Osteocyte (in vitro differentiated cells): Measurements from ENCODE around the gene VWA5B1. TPM values are rescaled to one million over a fixed set of nuclear protein-coding genes. Genes with fewer than 3 reads are reported as not detected.
"Not testable (repeated sequence)": the region's sequence is repeated elsewhere in the genome, so short reads cannot be mapped to it uniquely, and the experiment has no call there.

Experiments
- DNase-seq: peaks from one replicate; pipeline ENCODE4 v3.0.0; 2021; ENCODE audit warnings: mixed read lengths; ENCODE audit not compliant: unreplicated experiment; ENCODE audit errors: extremely low spot score
- H3K27ac Mint-ChIP-seq: one replicate; pipeline ENCODE4 v1.8.0; 2021; ENCODE audit warnings: mild to moderate bottlenecking, mixed read lengths; ENCODE audit not compliant: unreplicated experiment
- H3K27me3 Mint-ChIP-seq: one replicate; pipeline ENCODE4 v1.8.0; 2021; ENCODE audit warnings: mixed read lengths; ENCODE audit not compliant: unreplicated experiment
- H3K36me3 Mint-ChIP-seq: one replicate; pipeline ENCODE4 v1.8.0; 2021; ENCODE audit warnings: mixed read lengths; ENCODE audit not compliant: unreplicated experiment
- H3K4me1 Mint-ChIP-seq: one replicate; pipeline ENCODE4 v1.8.0; 2021; ENCODE audit warnings: mixed read lengths; ENCODE audit not compliant: unreplicated experiment
- H3K4me3 Mint-ChIP-seq: one replicate; pipeline ENCODE4 v1.8.0; 2021; ENCODE audit warnings: mild to moderate bottlenecking, moderate library complexity, mixed read lengths; ENCODE audit not compliant: unreplicated experiment
- H3K9me3 Mint-ChIP-seq: one replicate; pipeline ENCODE4 v1.8.0; 2021; ENCODE audit warnings: mixed read lengths; ENCODE audit not compliant: unreplicated experiment
- total RNA-seq: library from RNA; stranded (reverse); gene quantifications from 2 replicates; pipeline ENCODE4 v1.2.1, GENCODE V29; 2021
- TF ChIP-seq, protein P1 (sequence below): fragments of 200-600 bp; sonication (generic); IDR thresholded peaks from 2 replicates; pipeline ENCODE4 v1.5.0; 2021; ENCODE audit warnings: antibody characterized with exemption, mild to moderate bottlenecking, moderate library complexity

The VWA5B1 gene
- total RNA-seq, 1 donor from 2014 or later = not detected

DNA sequence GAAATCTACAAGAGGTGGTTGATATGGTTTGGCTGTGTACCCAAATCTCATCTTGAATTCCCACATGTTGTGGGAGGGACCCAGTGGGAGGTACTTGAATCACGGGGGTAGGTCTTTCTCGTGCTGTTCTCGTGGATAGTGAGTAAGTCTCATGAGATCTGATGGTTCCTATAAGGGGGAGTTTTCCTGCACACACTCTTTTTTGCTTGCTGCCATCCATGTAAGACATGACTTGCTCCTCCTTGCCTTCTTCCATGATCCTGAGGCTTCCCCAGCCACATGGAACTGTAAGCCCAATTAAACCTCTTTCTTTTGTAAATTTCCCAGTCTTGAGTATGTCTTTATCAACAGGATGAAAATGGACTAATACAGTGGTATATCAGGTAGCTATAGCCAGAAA lies 5.2 kb upstream of the VWA5B1 start:
- H3K36me3 Mint-ChIP-seq = no peaks in the 10 kb centered on the region
- H3K27me3 Mint-ChIP-seq = peaks cover 15% of the 10 kb centered on the region
- no peaks in the 10 kb centered on the region for H3K4me1 Mint-ChIP-seq
- no peak overlapping the region for H3K27ac Mint-ChIP-seq
- TF ChIP-seq, protein P1, sequence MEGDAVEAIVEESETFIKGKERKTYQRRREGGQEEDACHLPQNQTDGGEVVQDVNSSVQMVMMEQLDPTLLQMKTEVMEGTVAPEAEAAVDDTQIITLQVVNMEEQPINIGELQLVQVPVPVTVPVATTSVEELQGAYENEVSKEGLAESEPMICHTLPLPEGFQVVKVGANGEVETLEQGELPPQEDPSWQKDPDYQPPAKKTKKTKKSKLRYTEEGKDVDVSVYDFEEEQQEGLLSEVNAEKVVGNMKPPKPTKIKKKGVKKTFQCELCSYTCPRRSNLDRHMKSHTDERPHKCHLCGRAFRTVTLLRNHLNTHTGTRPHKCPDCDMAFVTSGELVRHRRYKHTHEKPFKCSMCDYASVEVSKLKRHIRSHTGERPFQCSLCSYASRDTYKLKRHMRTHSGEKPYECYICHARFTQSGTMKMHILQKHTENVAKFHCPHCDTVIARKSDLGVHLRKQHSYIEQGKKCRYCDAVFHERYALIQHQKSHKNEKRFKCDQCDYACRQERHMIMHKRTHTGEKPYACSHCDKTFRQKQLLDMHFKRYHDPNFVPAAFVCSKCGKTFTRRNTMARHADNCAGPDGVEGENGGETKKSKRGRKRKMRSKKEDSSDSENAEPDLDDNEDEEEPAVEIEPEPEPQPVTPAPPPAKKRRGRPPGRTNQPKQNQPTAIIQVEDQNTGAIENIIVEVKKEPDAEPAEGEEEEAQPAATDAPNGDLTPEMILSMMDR = no peak
- no peaks in the 10 kb centered on the region for H3K9me3 Mint-ChIP-seq
- no peak for DNase-seq
- no peak overlapping the region for H3K4me3 Mint-ChIP-seq

DNA sequence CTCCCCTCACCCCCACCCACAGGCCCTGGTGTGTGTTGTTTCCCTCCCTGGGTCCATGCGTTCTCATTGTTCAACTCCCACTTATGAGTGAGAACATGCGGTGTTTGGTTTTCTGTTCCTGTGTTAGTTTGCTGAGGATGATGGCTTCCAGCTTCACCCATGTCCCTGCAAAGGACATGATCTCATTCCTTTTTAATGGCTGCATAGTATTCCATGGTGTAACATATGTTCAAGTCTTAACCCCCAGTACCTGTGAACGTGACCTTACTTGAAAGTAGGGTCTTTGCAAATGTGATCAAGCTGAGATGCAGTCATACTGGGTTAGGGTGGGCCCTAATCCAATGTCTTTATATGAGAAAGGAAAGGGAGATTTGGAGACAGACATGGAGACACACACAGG lies 3.0 kb upstream of the VWA5B1 start:
- not testable (repeated sequence) for H3K27ac Mint-ChIP-seq, H3K4me1 Mint-ChIP-seq, H3K4me3 Mint-ChIP-seq, H3K9me3 Mint-ChIP-seq, H3K36me3 Mint-ChIP-seq, DNase-seq
- H3K27me3 Mint-ChIP-seq = peaks cover 34% of the 10 kb centered on the region

DNA sequence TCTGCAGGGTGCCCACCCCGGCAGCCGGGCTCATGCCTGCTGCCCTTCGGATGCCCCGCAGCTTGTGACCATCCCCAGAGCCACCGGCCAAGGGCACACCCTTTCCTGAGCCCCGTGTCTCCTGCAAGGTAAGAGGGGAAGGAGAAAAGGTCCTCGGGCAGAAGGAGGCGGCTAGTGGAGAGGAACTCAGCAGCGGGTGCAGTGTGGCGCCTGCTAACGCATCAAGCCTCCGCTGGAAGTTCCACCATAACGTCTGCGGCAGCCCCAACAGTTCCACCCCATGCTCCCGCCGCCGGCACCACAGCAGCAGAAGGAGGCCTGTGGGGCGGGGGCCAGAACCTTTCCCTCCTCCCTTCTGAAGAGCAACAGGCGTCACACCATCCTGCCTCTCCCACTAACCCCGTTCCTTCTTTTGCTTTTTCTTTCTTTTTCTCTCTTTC lies 990 bp downstream of the VWA5B1 start:
- TF ChIP-seq, protein P1 = no peak
- Mint-ChIP-seq H3K27ac (no peak overlapping the region), H3K27me3 (peaks cover 38% of the 10 kb centered on the region), H3K9me3 (no peaks in the 10 kb centered on the region), H3K4me1 (no peaks in the 10 kb centered on the region), H3K36me3 (no peaks in the 10 kb centered on the region), H3K4me3 (no peak overlapping the region)
- DNase-seq = no peak

DNA sequence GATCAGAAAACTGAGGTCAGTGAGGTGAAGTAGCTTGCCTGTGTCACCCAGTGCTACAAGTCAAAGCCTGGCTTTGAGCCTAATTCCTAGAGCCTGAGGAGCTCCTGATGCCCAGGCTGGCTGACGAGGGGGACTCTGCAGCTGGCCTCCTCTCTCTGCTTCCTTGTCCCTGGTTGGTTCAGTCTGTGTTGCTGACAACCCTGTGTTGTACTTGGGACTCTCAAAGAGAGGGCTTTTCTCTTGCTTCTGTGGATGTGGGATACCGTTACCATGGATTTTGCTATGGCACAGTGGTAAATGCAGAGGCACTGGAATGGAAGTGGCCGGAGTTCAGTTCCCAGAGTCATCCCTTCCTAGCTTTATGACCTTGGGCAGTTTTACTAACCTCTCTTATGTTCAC lies 8.0 kb downstream of the VWA5B1 start:
- H3K4me1 Mint-ChIP-seq = no peaks in the 10 kb centered on the region

DNA sequence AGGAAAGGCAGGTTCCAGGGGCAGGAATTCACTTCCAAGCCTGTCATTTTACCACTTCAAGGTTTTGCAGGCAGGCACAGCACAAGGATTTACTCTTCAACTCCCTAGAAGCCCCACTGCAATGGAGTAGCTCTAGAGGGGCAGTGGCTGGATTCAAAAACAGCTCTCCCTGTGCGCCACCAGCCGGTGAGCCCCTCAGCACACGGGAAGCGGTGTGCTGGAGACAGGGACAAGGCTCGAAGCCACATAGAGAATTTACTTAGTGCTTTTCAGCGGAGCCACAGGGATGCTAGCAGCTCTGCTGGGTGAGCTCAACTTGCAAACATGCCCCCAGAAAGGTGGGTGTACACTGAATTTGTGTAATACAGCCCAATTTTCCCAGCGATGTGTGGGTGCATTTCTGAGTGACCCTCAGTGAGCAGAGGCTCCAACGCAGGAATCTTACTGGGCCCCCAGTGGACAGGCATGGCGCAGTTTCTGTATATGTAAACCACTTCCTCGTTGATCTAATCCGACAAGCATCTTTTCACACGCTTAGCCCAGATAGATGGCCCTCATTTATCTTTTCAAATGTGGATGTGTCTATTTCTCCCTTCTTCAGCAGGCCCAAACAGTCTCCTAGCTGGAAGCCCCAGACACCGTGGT lies 10.9 kb downstream of the VWA5B1 start:
- no peak for DNase-seq
- Mint-ChIP-seq H3K4me3 (no peak overlapping the region), H3K27ac (no peak overlapping the region), H3K4me1 (no peaks in the 10 kb centered on the region), H3K27me3 (peaks cover 12% of the 10 kb centered on the region), H3K9me3 (no peaks in the 10 kb centered on the region), H3K36me3 (no peaks in the 10 kb centered on the region)
- TF ChIP-seq, protein P1 = no peak

More for the DNA sequence above, 8.0 kb downstream of the VWA5B1 start:
- no peak for DNase-seq
- TF ChIP-seq, protein P1 = no peak
- H3K4me3 Mint-ChIP-seq = no peak overlapping the region
- no peaks in the 10 kb centered on the region for H3K9me3 Mint-ChIP-seq
- H3K27me3 Mint-ChIP-seq = peaks cover 13% of the 10 kb centered on the region
- H3K36me3 Mint-ChIP-seq = no peaks in the 10 kb centered on the region
- no peak overlapping the region for H3K27ac Mint-ChIP-seq
